Fibroblast of the conjunctiva (primary cell): Measurements from ENCODE around the gene GRWD1.

Experiments
- DNase-seq: peaks from one replicate; pipeline ENCODE4 v3.0.0-alpha.2; 2010; ENCODE audit warnings: low read depth

GRWD1 gene

GRCh38 chr19:48445606-48446481, at the start of gene GRWD1:
GRWD1 (plus strand) TSS chr19:48445983; CDS start chr19:48446006, 23 bp downstream.
- DNase-seq, result peak; percentile 89

DNA sequence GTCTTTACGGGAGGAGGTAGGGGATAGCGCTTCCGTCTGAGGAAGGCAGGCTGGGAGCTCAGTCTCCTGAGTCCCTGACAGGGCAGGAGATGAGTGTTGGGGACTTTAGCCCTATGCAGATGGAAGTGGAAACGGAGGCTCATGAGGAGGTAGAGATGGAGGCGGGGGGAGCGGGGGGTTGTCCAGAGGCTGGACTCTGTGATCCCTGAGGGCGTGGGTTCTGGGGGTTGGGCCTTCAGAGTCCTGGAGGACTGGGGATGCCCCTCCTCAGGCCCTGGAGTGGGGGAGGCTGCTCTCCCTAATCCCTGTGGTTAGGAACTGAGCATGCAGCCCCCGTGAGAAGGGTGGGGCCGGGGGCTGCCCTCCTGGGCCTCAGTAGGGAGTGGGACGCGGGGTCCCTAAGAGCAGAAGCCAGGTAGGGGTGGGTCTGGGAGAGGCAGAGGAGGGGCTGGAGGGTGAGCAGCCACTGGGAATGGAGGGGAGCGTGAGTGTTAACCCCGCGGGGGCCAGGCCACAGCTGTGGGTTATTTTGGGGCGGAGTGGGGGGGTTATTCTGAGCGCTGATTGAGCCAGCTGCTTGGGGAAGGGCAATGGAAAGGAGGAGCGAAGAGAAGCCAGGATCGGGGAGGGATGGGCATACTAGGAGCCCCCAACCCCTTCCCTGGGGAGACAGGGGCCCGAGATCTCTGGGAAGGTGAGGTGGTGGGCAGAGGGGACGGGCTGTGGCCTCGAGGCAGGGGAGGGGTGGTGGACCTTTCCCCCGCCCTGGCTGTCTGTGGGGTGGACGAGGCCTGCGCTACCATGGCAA, 49.6 kb upstream of the GRWD1 start:
- DNase-seq, result no peak

DNA sequence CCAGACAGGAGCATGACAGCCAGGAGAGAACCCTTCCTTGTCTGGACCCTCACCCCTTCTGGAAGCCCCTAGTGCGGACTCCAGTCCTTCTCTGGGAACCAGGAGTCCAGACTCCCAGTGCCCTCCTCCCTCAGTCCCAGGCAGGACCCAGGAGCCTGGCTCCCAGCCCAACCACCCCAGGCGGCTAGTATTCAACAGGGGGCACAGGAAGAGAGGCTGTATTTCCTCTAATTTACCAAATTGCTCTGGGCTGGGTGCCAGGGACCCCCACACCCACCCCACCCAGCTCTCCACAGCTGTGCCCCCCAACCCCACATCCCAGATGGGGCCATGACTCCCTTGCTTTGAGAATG, 49.0 kb upstream of the GRWD1 start:
- no peak for DNase-seq

DNA sequence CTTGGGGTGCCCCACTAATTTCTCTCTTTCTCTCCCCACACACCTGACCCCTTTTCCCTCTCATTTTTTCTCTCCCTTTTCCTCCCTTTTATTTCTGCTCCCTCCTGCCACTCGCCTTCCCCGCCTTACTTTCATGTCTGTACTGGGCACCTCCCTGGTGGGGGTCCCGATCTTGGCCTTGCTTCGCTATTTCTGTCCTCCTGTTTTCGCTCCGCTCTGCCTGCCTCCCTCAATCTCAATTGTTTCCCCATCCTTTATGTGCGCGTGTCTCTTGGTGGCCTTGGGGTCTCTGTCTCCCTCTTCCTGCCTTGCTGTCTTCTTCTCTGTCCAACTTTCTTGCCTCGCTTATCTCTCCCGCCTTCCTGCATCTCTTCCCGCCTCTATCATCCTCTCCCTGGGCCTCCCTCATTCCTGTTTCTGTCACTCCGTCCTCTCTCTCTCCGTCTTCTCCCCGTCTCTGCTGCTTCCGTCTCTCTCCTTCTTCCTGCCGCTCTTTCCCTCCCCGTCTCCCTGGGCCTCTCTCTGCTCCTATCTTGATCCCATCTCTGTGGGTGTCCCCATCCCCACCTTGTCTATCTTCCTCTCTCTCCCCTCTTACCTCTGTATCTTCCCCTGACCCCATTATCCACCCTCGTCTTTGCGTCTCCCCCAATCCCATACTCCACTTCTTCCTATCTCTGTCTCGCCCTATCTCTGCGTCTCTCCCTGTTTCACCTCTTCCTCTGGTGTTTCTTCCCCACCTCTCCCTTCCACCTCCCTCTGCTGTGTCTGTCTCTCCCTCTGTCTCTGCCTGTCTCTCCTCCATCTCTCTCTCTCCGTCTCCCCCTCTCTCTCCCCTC, 48.3 kb upstream of the GRWD1 start:
- no peak for DNase-seq

DNA sequence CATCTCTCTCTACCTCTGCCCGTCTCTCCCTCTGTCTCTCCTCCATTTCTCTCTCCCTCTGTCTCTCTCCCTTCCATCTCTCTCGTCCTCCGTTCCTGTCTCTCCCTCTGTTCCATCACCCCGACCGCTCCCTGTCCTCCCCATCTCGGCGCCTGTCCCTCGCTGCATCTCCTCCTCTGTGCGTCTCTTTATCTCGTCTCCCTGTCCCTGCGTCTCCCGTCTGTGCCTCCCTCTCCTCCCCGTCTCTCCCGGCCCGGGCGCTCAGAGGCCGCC, 47.7 kb upstream of the GRWD1 start:
- DNase-seq, result no peak

DNA sequence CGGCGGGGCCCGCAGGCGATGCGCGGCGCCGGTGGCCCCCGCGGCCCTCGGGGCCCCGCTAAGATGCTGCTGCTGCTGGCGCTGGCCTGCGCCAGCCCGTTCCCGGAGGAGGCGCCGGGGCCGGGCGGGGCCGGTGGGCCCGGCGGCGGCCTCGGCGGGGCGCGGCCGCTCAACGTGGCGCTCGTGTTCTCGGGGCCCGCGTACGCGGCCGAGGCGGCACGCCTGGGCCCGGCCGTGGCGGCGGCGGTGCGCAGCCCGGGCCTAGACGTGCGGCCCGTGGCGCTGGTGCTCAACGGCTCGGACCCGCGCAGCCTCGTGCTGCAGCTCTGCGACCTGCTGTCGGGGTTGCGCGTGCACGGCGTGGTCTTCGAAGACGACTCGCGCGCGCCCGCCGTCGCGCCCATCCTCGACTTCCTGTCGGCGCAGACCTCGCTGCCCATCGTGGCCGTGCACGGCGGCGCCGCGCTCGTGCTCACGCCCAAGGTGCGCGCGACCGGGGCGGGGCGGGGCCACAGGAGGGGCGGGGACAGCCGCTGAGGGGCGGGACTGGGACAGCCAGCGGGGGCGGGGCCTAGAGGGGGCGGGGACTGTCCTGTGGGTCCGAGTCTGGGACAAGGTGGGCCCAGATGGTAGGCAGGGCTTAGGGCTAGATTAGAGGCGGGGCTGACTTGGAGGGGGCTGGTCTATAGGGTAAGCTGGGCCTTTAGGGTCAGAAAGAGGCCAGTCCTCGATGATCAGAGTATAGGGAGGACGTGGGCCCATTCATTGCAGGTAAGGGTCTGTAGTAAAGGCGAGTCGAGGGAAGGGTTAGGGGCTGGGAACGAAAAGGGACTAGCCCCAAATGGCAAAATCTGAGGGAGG, 47.2 kb upstream of the GRWD1 start:
- DNase-seq, result peak; percentile 80

DNA sequence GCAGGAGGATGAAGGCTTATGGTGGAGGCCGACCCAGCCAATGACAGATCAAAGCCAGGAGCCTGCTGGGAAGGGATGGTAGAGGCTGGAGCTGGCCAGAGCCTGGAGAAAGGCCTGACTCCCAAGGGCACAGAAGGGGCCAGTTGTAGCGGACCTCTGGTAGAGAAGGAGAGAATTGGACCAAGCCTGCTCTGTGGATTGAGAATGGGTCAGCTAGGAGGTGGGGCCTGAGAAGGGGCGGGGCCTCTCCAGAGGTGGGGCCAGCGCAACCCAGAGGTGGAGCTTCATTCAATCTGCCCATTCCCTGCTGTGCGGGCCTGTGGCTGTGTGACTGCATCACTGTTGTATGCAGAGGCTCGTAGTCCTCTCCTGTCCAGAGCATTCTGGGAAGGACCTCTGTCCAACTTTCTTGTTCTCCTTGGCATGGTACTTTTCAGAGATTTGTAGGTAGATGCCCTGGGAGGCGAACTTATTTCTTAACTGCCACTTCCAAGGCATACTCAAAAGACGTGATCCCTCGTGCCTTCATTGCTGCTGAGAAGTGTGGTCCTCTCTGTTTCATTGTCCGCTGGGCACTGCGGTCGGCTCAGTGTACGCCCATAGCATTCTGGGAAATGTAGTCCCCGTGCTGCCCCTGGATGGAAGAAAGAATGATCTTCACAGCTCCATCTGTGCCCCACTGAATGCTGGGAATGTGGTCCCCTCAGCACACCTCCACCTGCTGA, 45.6 kb upstream of the GRWD1 start:
- DNase-seq, result no peak

GRCh38 chr19:48401287-48401686, 44.5 kb upstream of the GRWD1 start:
- DNase-seq, result no peak

DNA sequence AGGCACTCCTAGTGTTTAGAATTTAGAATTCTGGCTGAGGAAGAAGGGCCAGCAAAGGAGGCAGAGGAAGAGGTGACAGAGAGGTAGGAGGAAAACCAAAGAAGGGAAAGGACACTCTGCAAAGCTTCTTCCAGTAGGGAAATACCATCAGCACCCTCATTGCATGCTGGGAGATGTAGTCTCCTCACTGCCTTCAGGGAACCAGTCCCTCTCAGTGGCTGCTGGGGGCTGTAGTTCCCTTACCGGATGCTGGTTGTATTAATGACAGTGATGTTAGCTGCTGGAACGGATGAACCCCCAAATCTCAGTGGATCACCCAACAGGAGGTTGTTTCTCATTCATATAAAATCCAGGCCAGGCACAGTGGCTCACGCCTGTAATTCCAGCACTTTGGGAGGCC, 42.2 kb upstream of the GRWD1 start:
- DNase-seq, result no peak

DNA sequence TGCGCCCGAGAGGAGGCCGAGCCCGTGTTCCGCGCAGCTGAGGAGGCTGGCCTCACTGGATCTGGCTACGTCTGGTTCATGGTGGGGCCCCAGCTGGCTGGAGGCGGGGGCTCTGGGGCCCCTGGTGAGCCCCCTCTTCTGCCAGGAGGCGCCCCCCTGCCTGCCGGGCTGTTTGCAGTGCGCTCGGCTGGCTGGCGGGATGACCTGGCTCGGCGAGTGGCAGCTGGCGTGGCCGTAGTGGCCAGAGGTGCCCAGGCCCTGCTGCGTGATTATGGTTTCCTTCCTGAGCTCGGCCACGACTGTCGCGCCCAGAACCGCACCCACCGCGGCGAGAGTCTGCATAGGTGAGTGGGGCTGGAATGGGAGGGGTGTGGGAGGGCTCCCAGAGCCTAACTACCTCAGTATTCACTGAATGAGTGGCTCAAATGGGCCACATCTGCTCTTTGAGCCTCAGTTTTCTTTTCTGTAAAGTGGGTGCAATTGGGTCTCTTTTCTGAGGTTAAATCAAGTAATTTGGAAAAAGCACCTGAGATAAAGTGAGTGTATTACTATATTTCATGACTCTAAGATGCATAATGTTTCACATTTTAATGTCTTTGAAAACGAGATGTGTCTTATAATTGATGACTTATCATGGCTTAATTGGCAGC, 40.6 kb upstream of the GRWD1 start:
- DNase-seq, result no peak

GRCh38 chr19:48405850-48406249, 39.9 kb upstream of the GRWD1 start:
- no peak for DNase-seq

DNA sequence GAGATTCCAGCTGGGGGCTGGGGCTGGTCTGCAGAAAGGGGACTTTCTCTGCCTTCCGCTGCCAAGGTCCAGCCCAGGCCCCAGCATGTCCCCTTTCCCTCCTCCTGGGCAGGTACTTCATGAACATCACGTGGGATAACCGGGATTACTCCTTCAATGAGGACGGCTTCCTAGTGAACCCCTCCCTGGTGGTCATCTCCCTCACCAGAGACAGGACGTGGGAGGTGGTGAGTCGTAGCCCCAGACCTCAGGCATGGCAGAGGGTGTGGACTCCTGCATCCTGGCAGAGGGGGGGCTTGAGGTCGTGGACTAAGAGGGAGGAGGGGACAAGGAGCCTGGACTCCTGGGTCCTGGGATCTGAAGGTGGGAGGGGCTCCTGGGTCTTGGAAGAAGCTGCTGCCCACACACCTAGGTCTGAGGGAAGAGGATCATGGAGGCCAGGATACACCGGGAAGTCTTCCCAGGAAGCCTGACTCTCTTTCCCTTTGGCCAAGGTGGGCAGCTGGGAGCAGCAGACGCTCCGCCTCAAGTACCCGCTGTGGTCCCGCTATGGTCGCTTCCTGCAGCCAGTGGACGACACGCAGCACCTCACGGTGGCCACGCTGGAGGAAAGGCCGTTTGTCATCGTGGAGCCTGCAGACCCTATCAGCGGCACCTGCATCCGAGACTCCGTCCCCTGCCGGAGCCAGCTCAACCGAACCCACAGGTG, 31.8 kb upstream of the GRWD1 start:
- DNase-seq, result no peak

- no peak for DNase-seq
Measured at GRCh38 chr19:48415395-48415794, 30.4 kb upstream of the GRWD1 start.

DNA sequence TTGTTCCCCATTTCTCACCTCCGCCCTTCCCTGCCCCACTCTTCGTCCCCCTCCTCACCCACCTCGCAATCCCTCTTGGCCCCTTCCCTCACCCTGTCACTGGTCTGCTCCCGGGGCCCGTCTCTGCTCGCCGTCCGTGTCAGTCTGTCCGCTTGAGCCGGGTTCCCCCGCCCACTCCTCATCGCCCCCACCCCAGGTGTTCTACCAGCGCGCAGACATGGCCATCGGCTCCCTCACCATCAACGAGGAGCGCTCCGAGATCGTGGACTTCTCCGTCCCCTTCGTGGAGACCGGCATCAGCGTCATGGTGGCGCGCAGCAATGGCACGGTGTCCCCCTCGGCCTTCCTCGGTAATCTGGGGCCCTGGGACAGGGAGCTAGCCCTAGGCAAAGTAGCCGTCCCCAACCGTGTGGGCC, 30.0 kb upstream of the GRWD1 start:
- no peak for DNase-seq

GRCh38 chr19:48417421-48417820, 28.4 kb upstream of the GRWD1 start:
- DNase-seq, result no peak

DNA sequence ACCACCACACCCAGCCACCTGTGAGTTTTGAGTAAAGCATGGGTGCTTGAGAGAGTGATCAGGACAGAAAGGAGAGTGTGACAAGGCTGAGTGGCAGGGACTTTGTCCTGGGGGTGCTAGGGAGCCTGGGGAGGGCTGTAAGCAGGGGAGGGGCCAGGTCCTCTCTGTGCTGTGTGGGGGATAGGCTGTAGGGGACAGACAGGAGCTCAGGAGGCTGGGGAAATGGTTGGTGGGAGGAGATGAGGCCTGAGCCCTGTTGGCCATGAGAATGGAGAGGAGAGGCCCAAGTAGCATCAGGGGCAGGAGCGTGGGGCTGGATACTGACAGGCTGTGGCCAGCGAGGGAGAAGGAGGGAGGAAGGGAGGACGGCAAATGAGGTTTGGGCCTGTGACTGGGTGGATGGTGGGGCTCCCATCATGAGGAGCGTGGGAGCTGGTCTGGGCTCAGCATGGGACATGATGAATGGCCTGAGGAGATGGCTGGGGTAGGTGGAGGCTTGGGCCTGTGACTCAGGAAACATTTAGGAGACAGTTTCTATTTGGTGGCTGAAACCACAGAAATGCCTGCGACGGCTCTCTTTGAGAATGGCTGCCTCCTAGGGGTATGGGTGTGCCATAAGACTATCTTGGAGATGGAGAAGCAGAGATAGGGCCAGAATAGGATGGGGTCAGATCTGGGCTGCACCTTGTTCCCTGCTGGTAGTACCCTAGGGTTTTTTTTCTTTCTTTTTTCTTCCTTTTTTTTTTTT, 27.3 kb upstream of the GRWD1 start:
- no peak for DNase-seq

DNA sequence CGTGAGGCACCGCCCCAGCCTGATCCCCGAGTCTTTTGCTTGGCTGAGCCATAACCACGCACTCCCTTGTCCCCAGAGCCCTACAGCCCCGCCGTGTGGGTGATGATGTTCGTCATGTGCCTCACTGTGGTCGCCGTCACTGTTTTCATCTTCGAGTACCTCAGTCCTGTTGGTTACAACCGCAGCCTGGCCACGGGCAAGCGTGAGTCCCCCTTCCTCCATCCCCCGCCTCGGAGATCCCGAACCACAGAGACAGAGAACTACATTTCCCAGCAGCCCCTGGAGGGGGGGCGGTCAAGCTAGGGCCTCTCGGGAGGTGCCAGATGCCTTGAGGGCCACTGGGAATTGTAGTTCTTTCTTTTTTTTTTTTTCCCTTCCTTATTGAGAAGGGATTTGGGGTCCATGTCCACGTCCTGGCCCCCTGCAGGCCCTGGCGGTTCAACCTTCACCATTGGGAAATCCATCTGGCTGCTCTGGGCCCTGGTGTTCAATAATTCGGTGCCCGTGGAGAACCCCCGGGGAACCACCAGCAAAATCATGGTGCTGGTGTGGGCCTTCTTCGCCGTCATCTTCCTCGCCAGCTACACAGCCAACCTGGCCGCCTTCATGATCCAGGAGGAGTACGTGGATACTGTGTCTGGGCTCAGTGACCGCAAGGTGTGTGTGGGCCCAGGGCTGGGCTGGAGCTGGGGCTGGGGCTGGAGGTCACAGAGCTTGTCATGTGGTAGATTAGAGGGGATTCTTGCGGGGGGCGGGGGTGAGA, 26.4 kb upstream of the GRWD1 start:
- no peak for DNase-seq

DNA sequence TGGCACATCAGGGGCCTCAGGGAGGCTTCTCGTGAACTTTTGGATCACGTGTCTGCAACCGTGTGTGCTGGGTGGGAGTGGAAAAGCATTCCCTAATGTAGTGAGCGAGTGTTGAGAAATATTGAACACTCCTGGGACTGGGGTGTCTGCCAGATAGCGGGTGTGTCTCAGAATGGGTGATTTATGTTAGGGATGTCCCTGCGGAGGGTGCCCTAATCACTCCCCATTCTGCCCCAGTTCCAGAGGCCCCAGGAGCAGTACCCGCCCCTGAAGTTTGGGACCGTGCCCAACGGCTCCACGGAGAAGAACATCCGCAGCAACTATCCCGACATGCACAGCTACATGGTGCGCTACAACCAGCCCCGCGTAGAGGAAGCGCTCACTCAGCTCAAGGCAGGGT, 24.2 kb upstream of the GRWD1 start:
- no peak for DNase-seq
